ENCODE measurements around the gene C16orf89. TPM values are rescaled to one million over a fixed set of nuclear protein-coding genes. Genes with fewer than 3 reads are reported as not detected.

The C16orf89 gene
- total and polyA plus RNA-seq, 2 donors (not counting 1 experiment from before 2014, with no cell fraction given) = not detected

DNA sequence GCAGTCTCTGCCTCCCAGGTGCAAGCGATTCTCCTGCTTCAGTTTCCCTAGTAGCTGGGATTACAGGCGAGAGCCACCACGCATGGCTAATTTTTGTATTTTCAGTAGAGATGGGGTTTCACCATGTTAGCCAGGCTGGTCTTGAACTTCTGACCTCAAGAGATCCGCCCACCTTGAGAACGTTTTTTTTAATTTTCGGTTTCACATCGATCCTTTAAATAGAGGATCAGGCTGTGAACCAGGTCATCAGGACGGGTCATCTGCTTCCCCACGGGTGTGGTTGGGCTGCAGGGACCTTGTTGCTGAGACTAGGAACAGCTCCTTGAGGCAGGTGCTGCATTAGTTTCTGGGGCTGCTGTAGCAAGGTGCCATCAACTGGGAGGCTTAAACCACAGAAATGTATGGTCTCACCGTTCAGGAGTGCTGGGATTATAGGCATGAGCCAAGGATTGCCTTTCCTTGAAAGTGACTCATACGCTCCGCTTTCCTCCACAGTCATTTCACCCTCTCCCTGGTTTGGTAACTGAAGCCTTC lies 24.1 kb downstream of the C16orf89 start:
- Histone ChIP-seq H4K20me1 (ENCODE audit: control insufficient read depth, insufficient read depth, low read length, poor library complexity, severe bottlenecking) (no peaks in the 10 kb centered on the region), H3K4me2 (replicated peaks; ENCODE audit: low read depth, low read length, poor library complexity, severe bottlenecking) (no peak overlapping the region), H3K4me1 (ENCODE audit: control insufficient read depth in 2 of 2, insufficient read depth in 2 of 2, low read length in 2 of 2) (peaks cover 0 to 4% of the 10 kb centered on the region in 2 donors), H3K27me3 (replicated peaks in 1 of 4; ENCODE audit: control extremely low read depth in 1 of 4, control insufficient read depth in 3 of 4, insufficient read depth in 4 of 4, low read length in 3 of 4) (peaks cover 0 to 7% (median 0%) of the 10 kb centered on the region in 4 experiments), H2AFZ (ENCODE audit: insufficient read depth, low read depth, low read length, poor library complexity, severe bottlenecking) (no peak overlapping the region), H3K27ac (ENCODE audit: low read length in 2 of 2) (no peak overlapping the region), H3K36me3 (replicated peaks in 1 of 2; ENCODE audit: control extremely low read depth in 1 of 2, control insufficient read depth in 1 of 2, extremely low read depth in 1 of 2, insufficient read depth in 2 of 2, low read length in 1 of 2) (no peaks in the 10 kb centered on the region), H3K79me2 (ENCODE audit: control insufficient read depth, insufficient read depth, low read length) (no peaks in the 10 kb centered on the region), H3K9ac (ENCODE audit: low read length) (no peak overlapping the region), H3K4me3 (ENCODE audit: control extremely low read depth in 1 of 5, extremely low read depth in 1 of 5, insufficient read depth in 1 of 5, low read depth in 2 of 5, low read length in 4 of 5) (no peak overlapping the region), H3K9me3 (ENCODE audit: control extremely low read depth in 1 of 3, control insufficient read depth in 2 of 3, insufficient read depth in 1 of 3, low read length in 2 of 3) (no peaks in the 10 kb centered on the region)
- H3K27me3 Mint-ChIP-seq = peaks cover 9% of the 10 kb centered on the region
- intact Hi-C loops (cut with micrococcal nuclease) = no loop called here
- ChIA-PET CTCF (no interaction called here), POLR2A (no interaction called here)
- no peak overlapping the region for H3K4me3 Mint-ChIP-seq
- 62% methylated on average over 9 of the region's 12 CpGs for WGBS (ENCODE audit: insufficient coverage)
- no peak overlapping the region for H3K27ac Mint-ChIP-seq
- H3K9me3 Mint-ChIP-seq (ENCODE audit: insufficient read depth) = no peaks in the 10 kb centered on the region
- no peak for TF ChIP-seq EZH2 (IDR thresholded peaks at IDR 0.05; ENCODE audit: borderline replicate concordance, insufficient read depth, low read depth, low read length, poor library complexity, severe bottlenecking)
- TF ChIP-seq, protein P1, sequence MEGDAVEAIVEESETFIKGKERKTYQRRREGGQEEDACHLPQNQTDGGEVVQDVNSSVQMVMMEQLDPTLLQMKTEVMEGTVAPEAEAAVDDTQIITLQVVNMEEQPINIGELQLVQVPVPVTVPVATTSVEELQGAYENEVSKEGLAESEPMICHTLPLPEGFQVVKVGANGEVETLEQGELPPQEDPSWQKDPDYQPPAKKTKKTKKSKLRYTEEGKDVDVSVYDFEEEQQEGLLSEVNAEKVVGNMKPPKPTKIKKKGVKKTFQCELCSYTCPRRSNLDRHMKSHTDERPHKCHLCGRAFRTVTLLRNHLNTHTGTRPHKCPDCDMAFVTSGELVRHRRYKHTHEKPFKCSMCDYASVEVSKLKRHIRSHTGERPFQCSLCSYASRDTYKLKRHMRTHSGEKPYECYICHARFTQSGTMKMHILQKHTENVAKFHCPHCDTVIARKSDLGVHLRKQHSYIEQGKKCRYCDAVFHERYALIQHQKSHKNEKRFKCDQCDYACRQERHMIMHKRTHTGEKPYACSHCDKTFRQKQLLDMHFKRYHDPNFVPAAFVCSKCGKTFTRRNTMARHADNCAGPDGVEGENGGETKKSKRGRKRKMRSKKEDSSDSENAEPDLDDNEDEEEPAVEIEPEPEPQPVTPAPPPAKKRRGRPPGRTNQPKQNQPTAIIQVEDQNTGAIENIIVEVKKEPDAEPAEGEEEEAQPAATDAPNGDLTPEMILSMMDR (IDR thresholded peaks at IDR 0.05) = no peak
- ATAC-seq (ENCODE audit: low read depth) (no peak), DNase-seq (no peak)
- H3K4me1 Mint-ChIP-seq = peaks cover 2% of the 10 kb centered on the region

DNA sequence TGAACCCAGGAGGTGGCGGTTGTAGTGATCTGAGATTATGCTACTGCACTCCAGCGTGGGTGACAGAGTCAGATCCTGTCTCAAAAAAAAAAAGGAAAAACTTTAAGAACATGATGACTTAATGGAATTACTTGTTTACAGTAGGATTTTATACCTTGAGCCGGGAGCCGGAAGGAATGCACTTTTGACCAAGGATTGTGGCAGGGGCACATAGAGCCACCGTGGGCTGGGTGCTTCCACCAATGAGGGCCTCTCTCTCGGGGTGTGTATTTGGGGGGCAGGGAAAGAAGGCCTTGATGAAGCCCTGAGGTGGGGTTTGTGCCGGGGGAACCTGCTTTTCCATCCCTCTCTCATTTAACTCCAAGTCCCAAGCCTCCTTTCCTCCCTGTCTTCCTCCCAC lies 25.3 kb downstream of the C16orf89 start:
- TF ChIP-seq, protein P1 (IDR thresholded peaks at IDR 0.05) = no peak
- TF ChIP-seq EZH2 (IDR thresholded peaks at IDR 0.05; ENCODE audit: borderline replicate concordance, insufficient read depth, low read depth, low read length, poor library complexity, severe bottlenecking) = no peak
- Histone ChIP-seq H3K9ac (ENCODE audit: low read length) (no peak overlapping the region), H3K4me3 (ENCODE audit: control extremely low read depth in 1 of 5, extremely low read depth in 1 of 5, insufficient read depth in 1 of 5, low read depth in 2 of 5, low read length in 4 of 5) (no peak overlapping the region), H3K36me3 (replicated peaks in 1 of 2; ENCODE audit: control extremely low read depth in 1 of 2, control insufficient read depth in 1 of 2, extremely low read depth in 1 of 2, insufficient read depth in 2 of 2, low read length in 1 of 2) (no peaks in the 10 kb centered on the region), H3K27ac (ENCODE audit: low read length in 2 of 2) (no peak overlapping the region), H4K20me1 (ENCODE audit: control insufficient read depth, insufficient read depth, low read length, poor library complexity, severe bottlenecking) (no peaks in the 10 kb centered on the region), H3K9me3 (ENCODE audit: control extremely low read depth in 1 of 3, control insufficient read depth in 2 of 3, insufficient read depth in 1 of 3, low read length in 2 of 3) (no peaks in the 10 kb centered on the region), H3K27me3 (replicated peaks in 1 of 4; ENCODE audit: control extremely low read depth in 1 of 4, control insufficient read depth in 3 of 4, insufficient read depth in 4 of 4, low read length in 3 of 4) (peaks cover 0 to 7% (median 0%) of the 10 kb centered on the region in 4 experiments), H3K4me2 (replicated peaks; ENCODE audit: low read depth, low read length, poor library complexity, severe bottlenecking) (no peak overlapping the region), H3K4me1 (ENCODE audit: control insufficient read depth in 2 of 2, insufficient read depth in 2 of 2, low read length in 2 of 2) (peaks cover 0 to 4% of the 10 kb centered on the region in 2 donors), H2AFZ (ENCODE audit: insufficient read depth, low read depth, low read length, poor library complexity, severe bottlenecking) (no peak overlapping the region), H3K79me2 (ENCODE audit: control insufficient read depth, insufficient read depth, low read length) (no peaks in the 10 kb centered on the region)
- peaks cover 5% of the 10 kb centered on the region for H3K4me1 Mint-ChIP-seq
- 95% methylated on average over 5 of the region's 7 CpGs for WGBS (ENCODE audit: insufficient coverage)
- intact Hi-C loops (cut with micrococcal nuclease) = no loop called here
- H3K27me3 Mint-ChIP-seq = peaks cover 7% of the 10 kb centered on the region
- CTCF ChIA-PET = no interaction called here
- no peak overlapping the region for H3K4me3 Mint-ChIP-seq
- POLR2A ChIA-PET = no interaction called here
- DNase-seq (no peak), ATAC-seq (ENCODE audit: low read depth) (no peak)
- H3K9me3 Mint-ChIP-seq (ENCODE audit: insufficient read depth) = no peaks in the 10 kb centered on the region
- no peak overlapping the region for H3K27ac Mint-ChIP-seq

Measured in B cell (primary cell).